Upper lobe of left lung (tissue), 6 donors: ENCODE data around the gene LMLN. TPM values are rescaled to one million over a fixed set of nuclear protein-coding genes. Genes with fewer than 3 reads are reported as not detected.
"Not testable (repeated sequence)": the region's sequence is repeated elsewhere in the genome, so short reads cannot be mapped to it uniquely, and the experiment has no call there.

Experiments
- ATAC-seq, 2 donors: fragments of 200-7000 bp; cut with Tn5 transposase; one replicate each; pipeline ENCODE4 v1.9.1; 2022; ENCODE audit warnings: mild to moderate bottlenecking in 2 of 2, moderate library complexity in 2 of 2; ENCODE audit not compliant: low FRiP score in 2 of 2
- DNase-seq, 2 donors: peaks; one replicate each; pipeline ENCODE4 v3.0.0-alpha.2; 2019 to 2020
- H3K27ac ChIP-seq, 4 donors: fragments of 200-600 bp; sonication (generic); one replicate each; pipeline ENCODE4 v1.5.1; 2016 to 2019
- H3K27me3 ChIP-seq, 4 donors: fragments of 200-600 bp; sonication (generic); one replicate each; pipeline ENCODE4 v1.5.1; 2017 to 2019
- H3K36me3 ChIP-seq, 4 donors: fragments of 200-600 bp; sonication (generic); one replicate each; pipeline ENCODE4 v1.5.1; 2016 to 2019
- H3K4me1 ChIP-seq, 4 donors: fragments of 200-600 bp; sonication (generic); one replicate each; pipeline ENCODE4 v1.5.1; 2018 to 2019
- H3K4me3 ChIP-seq, 4 donors: fragments of 200-600 bp; sonication (generic); one replicate each; pipeline ENCODE4 v1.5.1; 2017 to 2019; ENCODE audit warnings: mild to moderate bottlenecking in 2 of 4, moderate library complexity in 1 of 4
- H3K9me3 ChIP-seq, 4 donors: fragments of 200-600 bp; sonication (generic); one replicate each; pipeline ENCODE4 v1.5.1; 2018 to 2019
- EP300 ChIP-seq, 4 donors: sonication (generic); formaldehyde crosslinking; IDR thresholded peaks; one replicate each; pipeline ENCODE4 v1.5.1; 2017; ENCODE audit warnings: antibody characterized with exemption in 4 of 4, control low read depth in 2 of 4
- POLR2A ChIP-seq, 4 donors: fragments of 450-650 bp; IDR thresholded peaks; one replicate each; pipeline ENCODE4 v1.5.1; 2016 to 2017; ENCODE audit warnings: antibody characterized with exemption in 4 of 4, mild to moderate bottlenecking in 2 of 4
- POLR2AphosphoS5 ChIP-seq, 2 donors: sonication (generic); formaldehyde crosslinking; IDR thresholded peaks; one replicate each; pipeline ENCODE4 v1.5.1; 2017; ENCODE audit warnings: antibody characterized with exemption in 2 of 2
- WGBS, 2 donors: methylation state at CpG; one replicate each; pipeline ENCODE4 v1.1.5; 2017 to 2018; 5-methylcytosine and 5-hydroxymethylcytosine counted together
- total RNA-seq, 6 donors: library from RNA; depleted of rRNA in 4 of 6; stranded (reverse); fragments of >200 nt in 4 of 6; gene quantifications; one replicate each; pipeline versions ENCODE4 v1.1.0 to v1.2.1, GENCODE V29; 2016 to 2021
- TF ChIP-seq, protein P1 (sequence below), 6 experiments: fragments of 450-650 bp in 4 of 6; fragments of 200-600 bp in 2 of 6; sonication (generic) in 2 of 6; IDR thresholded peaks; one replicate each; pipeline ENCODE4 v1.5.1; 2016 to 2019; ENCODE audit warnings: antibody characterized with exemption in 6 of 6
- donor health status: DM: no; HTN: no; CAD: no; lungs with moderate emphysema.
- donor health status: DM: no; HTN: yes; CAD: no; lungs with severe emphysema.

Gene LMLN, protein sequence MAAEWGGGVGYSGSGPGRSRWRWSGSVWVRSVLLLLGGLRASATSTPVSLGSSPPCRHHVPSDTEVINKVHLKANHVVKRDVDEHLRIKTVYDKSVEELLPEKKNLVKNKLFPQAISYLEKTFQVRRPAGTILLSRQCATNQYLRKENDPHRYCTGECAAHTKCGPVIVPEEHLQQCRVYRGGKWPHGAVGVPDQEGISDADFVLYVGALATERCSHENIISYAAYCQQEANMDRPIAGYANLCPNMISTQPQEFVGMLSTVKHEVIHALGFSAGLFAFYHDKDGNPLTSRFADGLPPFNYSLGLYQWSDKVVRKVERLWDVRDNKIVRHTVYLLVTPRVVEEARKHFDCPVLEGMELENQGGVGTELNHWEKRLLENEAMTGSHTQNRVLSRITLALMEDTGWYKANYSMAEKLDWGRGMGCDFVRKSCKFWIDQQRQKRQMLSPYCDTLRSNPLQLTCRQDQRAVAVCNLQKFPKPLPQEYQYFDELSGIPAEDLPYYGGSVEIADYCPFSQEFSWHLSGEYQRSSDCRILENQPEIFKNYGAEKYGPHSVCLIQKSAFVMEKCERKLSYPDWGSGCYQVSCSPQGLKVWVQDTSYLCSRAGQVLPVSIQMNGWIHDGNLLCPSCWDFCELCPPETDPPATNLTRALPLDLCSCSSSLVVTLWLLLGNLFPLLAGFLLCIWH
- 10 to 100 TPM in 1 of 6 donors, 1 to 10 TPM in 5; 4.2 to 11.3 (median 9.0) TPM for total RNA-seq

DNA sequence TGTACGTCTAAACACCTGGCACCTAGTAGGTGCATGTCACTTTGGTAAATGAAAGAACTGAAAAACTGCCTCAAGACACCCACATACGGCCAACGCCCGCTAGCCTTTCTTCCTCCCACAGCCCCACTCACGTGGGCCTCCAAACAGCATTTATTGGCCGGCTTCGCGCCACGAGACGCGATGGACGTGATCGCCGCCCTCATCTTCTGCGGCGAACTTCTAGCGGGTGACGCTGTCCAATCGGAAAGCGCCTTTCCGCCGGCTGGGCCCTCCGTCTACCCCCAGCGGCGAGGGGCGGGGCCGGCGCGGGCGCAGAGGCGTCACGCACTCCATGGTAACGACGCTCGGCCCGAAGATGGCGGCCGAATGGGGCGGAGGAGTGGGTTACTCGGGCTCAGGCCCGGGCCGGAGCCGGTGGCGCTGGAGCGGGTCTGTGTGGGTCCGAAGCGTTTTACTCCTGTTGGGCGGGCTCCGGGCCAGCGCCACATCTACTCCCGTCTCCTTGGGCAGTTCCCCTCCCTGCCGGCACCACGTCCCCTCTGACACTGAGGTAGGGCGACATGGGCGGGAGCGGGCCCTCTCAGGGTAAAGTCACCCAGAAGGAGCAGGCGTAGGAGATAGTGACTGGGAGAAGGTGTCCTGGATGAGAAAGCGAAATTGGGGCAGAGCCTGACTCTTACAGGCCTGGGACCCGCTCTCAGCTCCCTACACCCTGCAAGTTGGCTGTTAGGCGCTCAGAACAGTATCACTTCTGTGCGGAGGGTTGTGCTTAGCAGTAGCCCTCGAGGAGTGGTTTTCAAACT lies at the start of gene LMLN:
Gene LMLN, plus strand, starts transcription at position 327 of the 803 bp plus-strand sequence. Its CDS starts 29 bp downstream, at position 356.
- Histone ChIP-seq H3K4me3 (peak within 1 kb of the TSS; percentile 78 to 96 (median 80)), H3K36me3 (peaks cover 8 to 21% (median 13%) of the 10 kb centered on the region in 4 donors), H3K9me3 (no peaks in the 10 kb centered on the region), H3K27me3 (no peaks in the 10 kb centered on the region), H3K27ac (peak within 1 kb of the TSS; percentile 77 to 86 (median 80)), H3K4me1 (peaks cover 35 to 43% (median 39%) of the 10 kb centered on the region in 4 donors)
- peak; percentile 98 to 99 for DNase-seq
- WGBS, 2 donors = 0 to 1% methylated on average over 10 to 48 of the region's 62 CpGs
- peak; percentile 77 to 78 for TF ChIP-seq POLR2AphosphoS5 (IDR thresholded peaks at IDR 0.05)
- TF ChIP-seq, protein P1, sequence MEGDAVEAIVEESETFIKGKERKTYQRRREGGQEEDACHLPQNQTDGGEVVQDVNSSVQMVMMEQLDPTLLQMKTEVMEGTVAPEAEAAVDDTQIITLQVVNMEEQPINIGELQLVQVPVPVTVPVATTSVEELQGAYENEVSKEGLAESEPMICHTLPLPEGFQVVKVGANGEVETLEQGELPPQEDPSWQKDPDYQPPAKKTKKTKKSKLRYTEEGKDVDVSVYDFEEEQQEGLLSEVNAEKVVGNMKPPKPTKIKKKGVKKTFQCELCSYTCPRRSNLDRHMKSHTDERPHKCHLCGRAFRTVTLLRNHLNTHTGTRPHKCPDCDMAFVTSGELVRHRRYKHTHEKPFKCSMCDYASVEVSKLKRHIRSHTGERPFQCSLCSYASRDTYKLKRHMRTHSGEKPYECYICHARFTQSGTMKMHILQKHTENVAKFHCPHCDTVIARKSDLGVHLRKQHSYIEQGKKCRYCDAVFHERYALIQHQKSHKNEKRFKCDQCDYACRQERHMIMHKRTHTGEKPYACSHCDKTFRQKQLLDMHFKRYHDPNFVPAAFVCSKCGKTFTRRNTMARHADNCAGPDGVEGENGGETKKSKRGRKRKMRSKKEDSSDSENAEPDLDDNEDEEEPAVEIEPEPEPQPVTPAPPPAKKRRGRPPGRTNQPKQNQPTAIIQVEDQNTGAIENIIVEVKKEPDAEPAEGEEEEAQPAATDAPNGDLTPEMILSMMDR (IDR thresholded peaks at IDR 0.05) = peak in 1 of 6 experiments; percentile 35
- peak in 1 of 4 donors; percentile 25 for TF ChIP-seq EP300 (IDR thresholded peaks at IDR 0.05)
- TF ChIP-seq POLR2A (IDR thresholded peaks at IDR 0.05) = peak in 3 of 4 donors; percentile 37 to 88 (median 86)
- peak; percentile 97 to 98 for ATAC-seq

DNA sequence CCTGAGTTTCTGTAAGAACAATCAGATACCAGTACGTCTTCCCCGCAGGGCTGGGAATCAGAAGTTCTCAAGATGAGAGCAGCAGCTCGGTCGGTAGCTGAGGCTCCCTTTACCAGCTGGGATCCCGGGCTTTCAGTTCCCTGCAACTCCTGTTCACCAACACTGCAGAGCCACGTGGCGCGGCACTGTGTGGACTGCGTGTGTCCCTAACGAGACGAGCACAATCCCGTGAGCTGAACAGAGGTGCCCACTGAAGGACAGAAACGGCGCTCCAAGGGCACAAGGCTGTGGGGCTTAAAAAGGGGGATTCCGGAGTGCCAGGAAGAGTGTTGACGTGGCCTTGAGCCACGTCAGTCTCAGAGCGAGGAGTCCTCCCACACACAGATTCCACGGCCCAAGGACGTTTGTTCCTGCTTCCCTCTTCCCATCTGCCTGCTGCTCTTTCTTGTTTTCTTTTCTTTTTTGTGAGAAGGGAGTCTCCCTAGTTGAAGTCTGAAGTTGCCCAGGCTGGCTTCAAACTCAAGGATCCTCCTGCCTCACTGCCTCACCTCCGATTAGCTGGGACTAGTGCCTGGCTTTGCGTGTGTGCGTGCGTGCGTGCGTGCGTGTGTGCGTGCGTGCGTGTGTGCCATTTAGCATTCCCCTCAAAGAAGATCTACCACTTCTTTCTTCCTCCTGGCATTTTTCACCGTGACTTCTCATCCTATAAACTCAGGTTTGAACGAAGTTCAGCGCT lies 47.1 kb upstream of the LMLN start:
- no peaks in the 10 kb centered on the region for H3K4me1 ChIP-seq
- TF ChIP-seq, protein P1 (IDR thresholded peaks at IDR 0.05) = no peak
- TF ChIP-seq POLR2AphosphoS5 (IDR thresholded peaks at IDR 0.05) (no peak), POLR2A (IDR thresholded peaks at IDR 0.05) (no peak), EP300 (IDR thresholded peaks at IDR 0.05) (no peak)
- no peaks in the 10 kb centered on the region for H3K27me3 ChIP-seq
- 86 to 89% methylated on average over 32 to 33 of the region's 33 CpGs for WGBS, 2 donors
- H3K27ac ChIP-seq = no peak overlapping the region
- DNase-seq = peak in 1 of 2 donors; percentile 70
- H3K9me3 ChIP-seq = no peaks in the 10 kb centered on the region
- H3K4me3 ChIP-seq = no peak overlapping the region
- no peak for ATAC-seq
- peaks cover 0 to 6% (median 3%) of the 10 kb centered on the region in 4 donors for H3K36me3 ChIP-seq

DNA sequence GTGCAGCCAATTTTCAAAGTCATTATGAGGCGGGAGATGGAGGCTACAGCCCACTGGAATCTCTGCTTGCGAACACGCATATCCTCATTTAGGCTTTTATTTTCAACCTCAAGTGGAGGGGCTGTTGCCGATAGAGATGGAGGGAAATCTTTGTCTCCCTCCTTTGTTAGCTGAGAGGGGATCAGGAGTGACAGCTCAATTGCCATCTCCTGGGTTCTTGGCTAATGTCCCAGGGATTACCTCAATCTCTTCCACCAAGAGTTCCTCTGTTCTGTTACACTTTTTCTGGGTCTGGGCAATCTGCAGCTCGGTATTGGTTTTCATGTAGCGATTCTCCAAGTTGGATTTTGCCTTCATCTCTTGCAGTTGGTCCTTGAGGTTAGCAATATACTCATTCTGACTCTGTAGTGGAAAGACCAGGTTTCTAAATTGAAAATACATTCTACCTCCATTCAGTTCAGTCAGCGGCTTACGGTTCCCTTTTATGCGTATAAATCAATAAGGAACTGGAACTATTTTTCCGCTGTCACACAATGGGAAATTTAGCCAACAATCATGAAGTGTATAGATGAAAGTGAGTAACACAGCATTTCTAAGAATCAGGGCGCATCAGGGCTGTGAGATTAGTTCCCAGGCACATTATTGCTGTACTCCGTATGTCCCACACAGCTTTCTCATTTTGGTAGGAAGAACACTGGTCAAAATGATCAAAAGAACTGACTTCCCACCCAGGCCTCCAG lies 46.2 kb upstream of the LMLN start:
- no peaks in the 10 kb centered on the region for H3K27me3 ChIP-seq
- DNase-seq (no peak), ATAC-seq (no peak)
- 93% methylated on average over 12 of the region's 12 CpGs for WGBS, 2 donors
- peaks cover 0 to 6% (median 3%) of the 10 kb centered on the region in 4 donors for H3K36me3 ChIP-seq
- no peaks in the 10 kb centered on the region for H3K9me3 ChIP-seq
- H3K4me3 ChIP-seq = no peak overlapping the region
- TF ChIP-seq, protein P1 (IDR thresholded peaks at IDR 0.05) = no peak
- TF ChIP-seq POLR2AphosphoS5 (IDR thresholded peaks at IDR 0.05) = no peak
- TF ChIP-seq EP300 (IDR thresholded peaks at IDR 0.05) = no peak
- no peak for TF ChIP-seq POLR2A (IDR thresholded peaks at IDR 0.05)
- H3K27ac ChIP-seq = no peak overlapping the region
- H3K4me1 ChIP-seq = no peaks in the 10 kb centered on the region

DNA sequence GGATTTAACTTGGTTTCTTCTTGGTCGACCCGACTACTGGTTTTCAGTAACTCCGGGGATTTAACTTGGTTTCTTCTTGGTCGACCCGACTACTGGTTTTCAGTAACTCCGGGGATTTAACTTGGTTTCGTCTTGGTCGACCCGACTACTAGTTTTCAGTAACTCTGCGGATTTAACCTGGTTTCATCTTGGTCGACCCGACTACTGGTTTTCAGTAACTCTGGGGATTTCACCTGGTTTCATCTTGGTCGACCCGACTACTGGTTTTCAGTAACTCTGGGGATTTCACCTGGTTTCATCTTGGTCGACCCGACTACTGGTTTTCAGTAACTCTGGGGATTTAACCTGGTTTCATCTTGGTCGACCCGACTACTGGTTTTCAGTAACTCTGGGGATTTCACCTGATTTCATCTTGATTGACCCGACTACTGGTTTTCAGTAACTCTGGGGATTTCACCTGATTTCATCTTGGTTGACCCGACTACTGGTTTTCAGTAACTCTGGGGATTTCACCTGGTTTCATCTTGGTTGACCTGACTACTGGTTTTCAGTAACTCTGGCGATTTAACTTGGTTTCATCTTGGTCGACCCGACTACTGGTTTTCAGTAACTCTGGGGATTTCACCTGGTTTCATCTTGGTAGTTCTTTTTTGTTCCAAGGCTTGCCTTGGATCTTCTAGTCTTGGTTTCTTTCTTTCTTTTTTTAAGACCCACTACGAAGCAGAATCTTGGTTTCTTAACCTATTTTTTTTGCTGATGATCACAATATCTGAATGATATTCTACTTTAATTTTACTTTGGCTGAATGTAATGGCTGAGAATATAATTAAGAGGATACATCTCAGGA lies 38.4 kb upstream of the LMLN start:
- DNase-seq, H3K4me3 ChIP-seq, H3K9me3 ChIP-seq, H3K4me1 ChIP-seq, H3K27me3 ChIP-seq, ATAC-seq, H3K27ac ChIP-seq: not testable (repeated sequence)
- peaks cover 0 to 18% (median 0%) of the 10 kb centered on the region in 4 donors for H3K36me3 ChIP-seq
- 86 to 93% methylated on average over 21 to 24 of the region's 24 CpGs for WGBS, 2 donors
